ENCODE data around the gene BOLL.
"Not testable (repeated sequence)": the region's sequence is repeated elsewhere in the genome, so short reads cannot be mapped to it uniquely, and the experiment has no call there.

The BOLL gene

GRCh38 chr2:197706839-197707207, 78.3 kb downstream of the BOLL start:
- DNase-seq (ENCODE audit: low read depth), result no peak

DNA sequence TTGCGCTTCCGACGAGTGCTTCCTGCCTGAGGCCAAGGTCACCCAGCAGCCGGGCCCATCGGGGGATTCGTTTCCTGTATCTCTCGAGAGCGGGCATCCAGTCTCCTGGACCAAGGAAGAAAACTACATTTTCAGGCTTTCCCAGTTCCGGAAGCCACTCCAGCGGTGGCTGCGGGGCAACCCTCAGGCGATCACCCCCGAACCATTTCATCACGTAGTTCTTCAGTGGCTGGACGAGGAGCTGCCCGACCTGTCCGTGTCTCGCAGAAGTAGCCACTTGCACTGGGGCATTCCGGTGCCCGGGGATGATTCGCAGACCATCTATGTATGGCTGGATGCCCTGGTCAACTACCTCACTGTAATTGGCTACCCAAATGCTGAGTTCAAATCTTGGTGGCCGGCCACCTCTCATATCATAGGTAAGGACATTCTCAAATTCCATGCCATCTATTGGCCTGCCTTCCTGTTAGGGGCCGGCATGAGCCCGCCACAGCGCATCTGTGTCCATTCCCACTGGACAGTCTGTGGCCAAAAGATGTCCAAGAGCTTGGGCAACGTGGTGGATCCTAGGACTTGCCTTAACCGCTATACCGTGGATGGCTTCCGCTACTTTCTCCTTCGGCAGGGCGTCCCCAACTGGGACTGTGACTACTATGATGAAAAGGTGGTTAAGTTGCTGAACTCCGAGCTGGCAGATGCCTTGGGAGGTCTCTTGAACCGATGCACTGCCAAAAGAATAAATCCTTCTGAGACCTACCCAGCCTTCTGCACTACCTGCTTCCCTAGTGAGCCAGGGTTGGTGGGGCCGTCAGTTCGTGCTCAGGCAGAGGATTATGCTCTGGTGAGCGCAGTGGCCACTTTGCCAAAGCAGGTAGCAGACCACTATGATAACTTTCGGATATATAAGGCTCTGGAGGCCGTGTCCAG, 78.9 kb downstream of the BOLL start:
- no peak for DNase-seq (ENCODE audit: low read depth)

DNA sequence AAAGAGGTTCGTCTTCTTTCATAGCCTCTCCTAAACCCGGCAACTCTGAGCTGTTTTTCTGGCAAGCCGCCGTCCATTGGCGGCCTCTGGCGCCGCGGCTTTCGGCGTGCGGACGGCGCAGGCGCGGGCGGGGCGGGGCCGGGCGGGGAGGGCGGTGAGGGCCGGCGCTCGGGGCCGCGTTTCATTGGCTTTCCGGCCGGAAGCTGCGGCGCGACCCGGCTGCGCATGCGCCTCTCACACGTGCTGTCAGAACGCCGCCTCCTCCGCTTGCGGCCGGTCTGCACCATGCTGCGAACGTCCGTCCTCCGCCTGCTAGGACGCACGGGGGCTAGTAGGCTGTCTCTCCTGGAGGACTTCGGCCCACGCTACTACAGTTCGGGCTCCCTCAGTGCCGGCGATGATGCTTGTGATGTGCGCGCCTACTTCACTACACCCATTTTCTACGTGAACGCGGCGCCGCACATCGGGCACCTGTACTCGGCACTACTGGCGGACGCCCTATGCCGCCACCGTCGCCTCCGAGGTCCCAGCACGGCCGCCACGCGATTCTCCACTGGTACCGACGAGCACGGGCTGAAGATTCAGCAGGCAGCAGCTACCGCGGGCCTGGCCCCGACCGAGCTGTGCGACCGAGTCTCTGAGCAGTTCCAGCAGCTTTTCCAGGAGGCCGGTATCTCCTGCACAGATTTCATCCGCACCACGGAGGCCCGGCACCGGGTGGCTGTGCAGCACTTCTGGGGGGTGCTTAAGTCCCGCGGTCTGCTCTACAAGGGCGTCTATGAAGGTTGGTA, 79.8 kb downstream of the BOLL start, which contains the start of gene MARS2:
Gene MARS2, plus strand, starts transcription at position 249 of the 791 bp plus-strand sequence. Its CDS starts 37 bp downstream, at position 286.
- DNase-seq (ENCODE audit: low read depth), result peak; percentile 83

DNA sequence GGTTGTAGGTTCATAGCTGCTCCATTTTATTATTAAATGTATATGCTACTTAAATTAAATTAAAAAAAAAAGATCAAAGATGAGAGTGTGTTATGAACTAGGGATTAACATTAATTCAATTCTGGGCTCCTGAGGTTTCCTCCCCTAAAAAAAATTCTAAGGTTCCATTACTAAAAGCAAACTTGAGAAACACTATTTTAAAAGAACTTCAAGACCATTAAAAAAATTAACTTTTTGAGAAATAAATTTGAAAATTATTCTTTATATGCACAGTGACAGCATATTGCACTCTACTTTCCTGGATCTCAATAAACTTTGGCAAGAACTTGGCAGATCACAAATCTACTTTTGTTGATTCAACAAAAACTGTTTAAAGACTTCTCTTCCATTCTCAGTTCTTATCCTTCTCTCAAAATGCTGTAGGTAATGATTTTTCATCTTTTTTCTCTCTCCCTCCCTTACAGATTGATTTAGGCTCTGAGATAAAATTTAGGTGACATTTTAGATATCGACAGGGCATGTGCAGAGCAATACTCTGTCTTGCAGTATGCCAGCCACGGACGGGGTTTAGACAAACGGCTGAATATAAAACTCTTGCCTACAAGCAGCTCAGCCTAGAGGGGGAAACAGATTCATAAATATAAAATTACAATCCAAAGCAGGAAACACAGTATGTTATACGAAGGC, 80.5 kb downstream of the BOLL start:
- no peak for DNase-seq (ENCODE audit: low read depth)

DNA sequence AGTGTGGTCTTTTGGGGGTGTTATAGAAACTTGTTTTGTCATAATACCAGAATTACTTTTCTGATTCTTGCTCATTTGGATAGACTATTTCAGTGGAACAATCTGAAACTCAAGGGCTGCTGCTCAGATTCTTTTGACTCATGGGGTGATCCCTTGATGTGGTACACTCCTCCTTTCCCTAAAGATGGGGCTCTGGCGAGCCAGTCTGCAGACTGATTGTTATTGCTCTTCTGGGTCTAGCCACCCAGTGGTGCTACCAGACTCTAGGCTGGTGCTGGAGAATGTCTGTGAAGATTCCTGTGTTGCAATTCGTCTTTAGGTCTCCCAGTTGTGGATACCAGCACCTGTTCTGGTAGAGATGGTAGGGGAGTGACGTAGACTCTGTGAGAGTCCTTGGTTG, 84.2 kb downstream of the BOLL start:
- no peak for DNase-seq (ENCODE audit: low read depth)

DNA sequence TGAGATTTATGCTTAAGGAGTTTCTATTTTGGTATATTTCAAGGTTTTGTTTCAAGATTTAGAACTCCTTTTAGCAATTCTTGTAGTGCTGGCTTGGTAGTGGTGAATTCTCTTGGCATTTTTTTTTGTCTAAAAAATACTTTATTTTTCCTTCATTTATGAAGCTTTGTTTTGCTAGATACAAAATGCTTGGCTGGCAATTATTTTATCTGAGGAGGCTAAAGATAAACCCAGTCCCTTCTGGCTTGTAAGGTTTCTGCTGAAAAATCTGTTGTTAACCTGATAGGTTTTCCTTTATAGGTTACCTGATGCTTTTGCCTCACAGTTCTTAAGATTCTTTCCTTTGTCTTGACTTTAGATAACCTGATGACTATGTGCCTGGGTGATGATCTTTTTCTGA, 85.4 kb downstream of the BOLL start:
- not testable (repeated sequence) for DNase-seq (ENCODE audit: low read depth)

DNA sequence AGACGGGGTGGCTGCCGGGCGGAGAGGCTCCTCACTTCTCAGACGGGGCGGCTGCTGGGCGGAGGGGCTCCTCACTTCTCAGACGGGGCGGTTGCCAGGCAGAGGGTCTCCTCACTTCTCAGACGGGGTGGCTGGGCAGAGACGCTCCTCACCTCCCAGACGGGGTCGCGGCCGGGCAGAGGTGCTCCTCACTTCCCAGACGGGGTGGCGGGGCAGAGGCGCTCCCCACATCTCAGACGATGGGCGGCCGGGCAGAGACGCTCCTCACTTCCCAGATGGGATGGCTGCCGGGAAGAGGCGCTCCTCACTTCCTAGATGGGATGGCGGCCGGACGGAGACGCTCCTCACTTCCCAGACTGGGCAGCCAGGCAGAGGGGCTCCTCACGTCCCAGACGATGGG, 88.5 kb downstream of the BOLL start:
- not testable (repeated sequence) for DNase-seq (ENCODE audit: low read depth)

GRCh38 chr2:197695971-197696370, 89.1 kb downstream of the BOLL start:
- DNase-seq (ENCODE audit: low read depth), result not testable (repeated sequence)

DNA sequence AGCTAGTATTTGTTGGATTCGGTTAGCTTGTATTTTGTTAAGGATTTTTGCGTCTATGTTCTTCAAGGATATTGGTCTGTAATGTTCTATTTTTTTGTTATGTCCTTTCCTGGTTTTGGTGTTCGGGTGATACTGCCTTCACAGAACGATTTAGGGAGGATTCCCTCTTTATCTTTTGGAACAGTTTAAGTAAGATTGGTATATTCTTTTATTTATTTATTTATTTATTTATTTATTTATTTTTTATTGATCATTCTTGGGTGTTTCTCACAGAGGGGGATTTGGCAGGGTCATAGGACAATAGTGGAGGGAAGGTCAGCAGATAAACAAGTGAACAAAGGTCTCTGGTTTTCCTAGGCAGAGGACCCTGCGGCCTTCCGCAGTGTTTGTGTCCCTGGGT, 89.9 kb downstream of the BOLL start:
- not testable (repeated sequence) for DNase-seq (ENCODE audit: low read depth)

- no peak for DNase-seq (ENCODE audit: low read depth)
Observed at GRCh38 chr2:197677483-197677882, 107.6 kb downstream of the BOLL start.

GRCh38 chr2:197677056-197677455, 108.1 kb downstream of the BOLL start:
- no peak for DNase-seq (ENCODE audit: low read depth)
